ENCODE data around the gene RGL2.

DNA sequence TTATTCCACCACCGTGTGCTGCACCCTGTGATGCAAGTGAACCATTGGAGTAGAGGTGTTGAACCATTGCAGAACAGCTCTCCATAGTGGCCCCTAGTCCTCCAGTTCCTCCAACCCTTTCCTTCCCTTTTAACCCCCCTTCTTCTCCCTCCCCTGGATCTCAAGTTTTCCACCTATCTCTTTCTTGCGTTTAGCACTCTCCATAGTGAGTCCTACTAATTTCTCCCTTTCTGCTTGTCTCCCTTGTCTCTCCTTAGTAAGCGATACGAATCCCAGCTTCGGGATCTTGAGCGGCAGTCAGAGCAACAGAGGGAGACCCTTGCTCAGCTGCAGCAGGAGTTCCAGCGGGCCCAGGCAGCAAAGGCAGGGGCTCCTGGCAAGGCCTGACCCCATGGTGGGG lies 8.3 kb downstream of the RGL2 start:
- no peak for TF ChIP-seq CTCF (IDR thresholded peaks at IDR 0.05 in 8 of 11, conservative IDR thresholded peaks at IDR 0.05 in 3 of 11)
- TF ChIP-seq POLR2AphosphoS5 (IDR thresholded peaks at IDR 0.05), result peak in 2 of 3 donors; percentile 34 to 43
- TF ChIP-seq POLR2A (IDR thresholded peaks at IDR 0.05), result no peak

Measured in spleen (tissue), 7 donors.